ENCODE data around the gene POMGNT1. TPM values are rescaled to one million over a fixed set of nuclear protein-coding genes. Genes with fewer than 3 reads are reported as not detected.
"Not testable (repeated sequence)": the region's sequence is repeated elsewhere in the genome, so short reads cannot be mapped to it uniquely, and the experiment has no call there.

Gene POMGNT1
- total and polyA plus RNA-seq, 2 of the 13 experiments (the other 11 are each of a cell fraction or from before 2014, with no cell fraction given), result 33.9 to 46.8 TPM

DNA sequence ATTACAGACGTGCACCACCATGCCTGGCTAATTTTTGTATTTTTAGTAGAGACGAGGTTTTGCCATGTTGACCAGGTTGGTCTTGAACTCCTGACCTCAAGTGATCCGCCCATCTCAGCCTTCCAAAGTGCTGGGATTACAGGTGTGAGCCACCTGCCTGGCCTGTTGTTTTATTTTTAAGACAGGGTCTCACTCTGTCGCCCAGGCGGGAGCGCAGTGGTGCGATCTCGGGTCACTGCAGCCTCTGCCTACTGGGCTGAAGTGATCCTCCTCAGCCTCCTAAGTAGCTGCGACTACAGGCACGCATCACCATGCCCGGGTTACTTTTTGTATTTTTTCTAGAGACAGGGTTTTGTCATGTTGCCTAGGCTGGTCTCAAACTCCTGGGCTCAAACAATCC is 24.8 kb upstream of the POMGNT1 start:
- CTCF ChIA-PET (ENCODE audit: low intra/inter-chr PET ratio, low total read pairs), result interaction anchor here (2.3 to 3.7 kb wide), 2 partner anchors 43 to 186 kb away, joined by 21 to 43 read pairs; no protein-coding TSS in a partner anchor
- DNase-seq (ENCODE audit: low spot score); H3K9ac ChIP-seq (ENCODE audit: insufficient read depth, low read depth, low read length); ATAC-seq; H4K20me1 ChIP-seq (ENCODE audit: insufficient read depth, low read length); H3K27ac ChIP-seq (ENCODE audit: extremely low read length, insufficient read depth, low read length); H3K27me3 ChIP-seq (ENCODE audit: control insufficient read depth in 1 of 2, insufficient read depth in 2 of 2, low read length in 2 of 2); H2AFZ ChIP-seq (ENCODE audit: low read length); FAIRE-seq; H3K36me3 ChIP-seq (replicated peaks in 1 of 2; ENCODE audit: control insufficient read depth in 1 of 2, insufficient read depth in 2 of 2, low read length in 2 of 2); BruUV-seq (replicated peaks); H3K9me3 ChIP-seq (ENCODE audit: low read length); H3K79me2 ChIP-seq (ENCODE audit: insufficient read depth, low read length); H3K4me3 ChIP-seq (replicated peaks in 1 of 3; ENCODE audit: insufficient read depth in 1 of 3, low read depth in 2 of 3, low read length in 3 of 3): not testable (repeated sequence)
- 0 out of 2 replicates have a peak overlapping the region, but pooled peaks have one; percentile 71 for H3K4me2 ChIP-seq (ENCODE audit: low read depth, low read length)
- POLR2A ChIA-PET, result interaction anchor here (0.8 to 2.0 kb wide), 5 partner anchors 24 to 41 kb away, joined by 3 to 11 read pairs (median 3); partner anchors contain the start of genes POMGNT1 and RAD54L
- in situ Hi-C loops (cut with HindIII; ENCODE audit: extremely low pct_ligation_motif_present, low pct_unique_long_range_greater_than_20kb), result loop anchor here (5.0 kb wide), 2 partner anchors 41 to 186 kb away; no protein-coding TSS in a partner anchor
- intact Hi-C loops (cut with micrococcal nuclease; ENCODE audit: unreplicated experiment), result loop anchor here (1.0 kb wide), 2 partner anchors 44 to 186 kb away; no protein-coding TSS in a partner anchor
- H3K4me1 ChIP-seq (ENCODE audit: insufficient read depth, low read length), result peaks cover 51% of the 10 kb centered on the region
- 53% methylated on average over 11 of the region's 11 CpGs for WGBS (ENCODE audit: low lambda C conversion rate)

- FAIRE-seq, result no peak
- no peaks in the 10 kb centered on the region for H3K9me3 ChIP-seq (ENCODE audit: low read length)
- TF ChIP-seq NFE2L2 (IDR thresholded peaks at IDR 0.05; ENCODE audit: low read length) (no peak), ZKSCAN8 (CRISPR knock-in tag; IDR thresholded peaks at IDR 0.05; ENCODE audit: borderline replicate concordance) (no peak), ZFX (CRISPR knock-in tag; IDR thresholded peaks at IDR 0.05; ENCODE audit: low read depth) (no peak), ZNF281 (CRISPR knock-in tag; IDR thresholded peaks at IDR 0.05; ENCODE audit: borderline replicate concordance) (peak; percentile 81), SP5 (CRISPR knock-in tag; IDR thresholded peaks at IDR 0.05; ENCODE audit: borderline replicate concordance, low read depth) (peak; percentile 39; the same call in 1 of the 2 replicates)
- H4K20me1 ChIP-seq (ENCODE audit: insufficient read depth, low read length), result no peaks in the 10 kb centered on the region
- no peak overlapping the region for H3K4me3 ChIP-seq (replicated peaks in 1 of 3; ENCODE audit: insufficient read depth in 1 of 3, low read depth in 2 of 3, low read length in 3 of 3)
- no peaks in the 10 kb centered on the region for H3K36me3 ChIP-seq (replicated peaks in 1 of 2; ENCODE audit: control insufficient read depth in 1 of 2, insufficient read depth in 2 of 2, low read length in 2 of 2)
- no TSS peak for BruUV-seq (replicated peaks)
- intact Hi-C loops (cut with micrococcal nuclease; ENCODE audit: unreplicated experiment), result no loop called here
- no peaks in the 10 kb centered on the region for H3K27me3 ChIP-seq (ENCODE audit: control insufficient read depth in 1 of 2, insufficient read depth in 2 of 2, low read length in 2 of 2)
- POLR2A ChIA-PET, result interaction anchor here (1.0 to 1.2 kb wide), 2 partner anchors 24 to 39 kb away, joined by 3 to 4 read pairs; partner anchors contain the start of gene POMGNT1
- CTCF ChIA-PET (ENCODE audit: low intra/inter-chr PET ratio, low total read pairs), result interaction anchor here (3.7 kb wide), 1 partner anchor 42 kb away, joined by 43 read pairs; no protein-coding TSS in a partner anchor
- H3K4me1 ChIP-seq (ENCODE audit: insufficient read depth, low read length), result peaks cover 51% of the 10 kb centered on the region
- peak overlapping the region; percentile 63 for H3K4me2 ChIP-seq (ENCODE audit: low read depth, low read length)
- H2AFZ ChIP-seq (ENCODE audit: low read length), result no peak overlapping the region
- 0% methylated on average over 4 of the region's 4 CpGs for WGBS (ENCODE audit: low lambda C conversion rate)
- H3K9ac ChIP-seq (ENCODE audit: insufficient read depth, low read depth, low read length), result no peak overlapping the region
- peak; percentile 24 for DNase-seq (ENCODE audit: low spot score)
- in situ Hi-C loops (cut with HindIII; ENCODE audit: extremely low pct_ligation_motif_present, low pct_unique_long_range_greater_than_20kb), result loop anchor here (5.0 kb wide), 2 partner anchors 39 to 184 kb away; no protein-coding TSS in a partner anchor
- H3K27ac ChIP-seq (ENCODE audit: extremely low read length, insufficient read depth, low read length), result no peak overlapping the region
- H3K79me2 ChIP-seq (ENCODE audit: insufficient read depth, low read length), result no peaks in the 10 kb centered on the region
- ATAC-seq, result no peak
Observed at GRCh38 chr1:46221749-46222148, 23.5 kb upstream of the POMGNT1 start.

Measured in HepG2 (cell line).